BJ (cell line): Measurements from ENCODE around the gene PSMB10. TPM values are rescaled to one million over a fixed set of nuclear protein-coding genes. Genes with fewer than 3 reads are reported as not detected.

ENCODE experiments used
- CTCF ChIA-PET: fragments of 350-600 bp; formaldehyde crosslinking; extraction: SDS; loops from one replicate; lab custom pipeline; 2021; ENCODE audit warnings: antibody characterized with exemption, inconsistent platforms; lab: Yijun Ruan, JAX
- POLR2A ChIA-PET: fragments of 300-600 bp; sonication (Branson Sonifier 250); formaldehyde crosslinking; extraction: SDS; loops from one replicate; lab custom pipeline; 2021; ENCODE audit warnings: antibody characterized with exemption; lab: Charles Lee
- DNase-seq: peaks from one replicate; pipeline ENCODE4 v3.0.0-alpha.2; 2011; ENCODE audit warnings: low read depth
- H3K27me3 ChIP-seq: 2 replicates; pipeline ENCODE4 v1.6.0; 2011; ENCODE audit warnings: low read length; ENCODE audit not compliant: control insufficient read depth, insufficient read depth
- H3K36me3 ChIP-seq: 2 replicates; pipeline ENCODE4 v1.5.1; 2011; ENCODE audit warnings: low read length; ENCODE audit not compliant: control insufficient read depth, insufficient read depth
- H3K4me3 ChIP-seq: 2 replicates; pipeline ENCODE4 v1.5.1; 2011; ENCODE audit warnings: low read depth, mild to moderate bottlenecking, control low read depth, low read length
- polyA plus RNA-seq: library from polyadenylated mRNA; depleted of rRNA; stranded (reverse); fragments of >200 nt; gene quantifications from 2 replicates; pipeline ENCODE4 v1.2.3, GENCODE V29; 2011
- TF ChIP-seq, protein P1 (sequence below): IDR thresholded peaks from 2 replicates; pipeline ENCODE4 v1.5.1; 2011; ENCODE audit warnings: low read depth, mild to moderate bottlenecking, control low read depth, inconsistent platforms, low read length, moderate library complexity; ENCODE audit not compliant: insufficient read depth

Gene PSMB10
- polyA plus RNA-seq, 1 experiment = 29.1 TPM

- TF ChIP-seq, protein P1, sequence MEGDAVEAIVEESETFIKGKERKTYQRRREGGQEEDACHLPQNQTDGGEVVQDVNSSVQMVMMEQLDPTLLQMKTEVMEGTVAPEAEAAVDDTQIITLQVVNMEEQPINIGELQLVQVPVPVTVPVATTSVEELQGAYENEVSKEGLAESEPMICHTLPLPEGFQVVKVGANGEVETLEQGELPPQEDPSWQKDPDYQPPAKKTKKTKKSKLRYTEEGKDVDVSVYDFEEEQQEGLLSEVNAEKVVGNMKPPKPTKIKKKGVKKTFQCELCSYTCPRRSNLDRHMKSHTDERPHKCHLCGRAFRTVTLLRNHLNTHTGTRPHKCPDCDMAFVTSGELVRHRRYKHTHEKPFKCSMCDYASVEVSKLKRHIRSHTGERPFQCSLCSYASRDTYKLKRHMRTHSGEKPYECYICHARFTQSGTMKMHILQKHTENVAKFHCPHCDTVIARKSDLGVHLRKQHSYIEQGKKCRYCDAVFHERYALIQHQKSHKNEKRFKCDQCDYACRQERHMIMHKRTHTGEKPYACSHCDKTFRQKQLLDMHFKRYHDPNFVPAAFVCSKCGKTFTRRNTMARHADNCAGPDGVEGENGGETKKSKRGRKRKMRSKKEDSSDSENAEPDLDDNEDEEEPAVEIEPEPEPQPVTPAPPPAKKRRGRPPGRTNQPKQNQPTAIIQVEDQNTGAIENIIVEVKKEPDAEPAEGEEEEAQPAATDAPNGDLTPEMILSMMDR = no peak
- DNase-seq = no peak
- CTCF ChIA-PET = interaction anchor here (0.7 to 2.2 kb wide), 6 partner anchors 10 to 394 kb away, joined by 3 to 7 read pairs (median 3); partner anchors contain the start of genes NRN1L and PSMB10
- no peaks in the 10 kb centered on the region for H3K27me3 ChIP-seq
- peak overlapping the region; percentile 95 for H3K4me3 ChIP-seq
- POLR2A ChIA-PET = no interaction called here
- no peaks in the 10 kb centered on the region for H3K36me3 ChIP-seq
These were observed 42.8 kb downstream of the PSMB10 start for GRCh38 chr16:67893743-67894399.

DNA sequence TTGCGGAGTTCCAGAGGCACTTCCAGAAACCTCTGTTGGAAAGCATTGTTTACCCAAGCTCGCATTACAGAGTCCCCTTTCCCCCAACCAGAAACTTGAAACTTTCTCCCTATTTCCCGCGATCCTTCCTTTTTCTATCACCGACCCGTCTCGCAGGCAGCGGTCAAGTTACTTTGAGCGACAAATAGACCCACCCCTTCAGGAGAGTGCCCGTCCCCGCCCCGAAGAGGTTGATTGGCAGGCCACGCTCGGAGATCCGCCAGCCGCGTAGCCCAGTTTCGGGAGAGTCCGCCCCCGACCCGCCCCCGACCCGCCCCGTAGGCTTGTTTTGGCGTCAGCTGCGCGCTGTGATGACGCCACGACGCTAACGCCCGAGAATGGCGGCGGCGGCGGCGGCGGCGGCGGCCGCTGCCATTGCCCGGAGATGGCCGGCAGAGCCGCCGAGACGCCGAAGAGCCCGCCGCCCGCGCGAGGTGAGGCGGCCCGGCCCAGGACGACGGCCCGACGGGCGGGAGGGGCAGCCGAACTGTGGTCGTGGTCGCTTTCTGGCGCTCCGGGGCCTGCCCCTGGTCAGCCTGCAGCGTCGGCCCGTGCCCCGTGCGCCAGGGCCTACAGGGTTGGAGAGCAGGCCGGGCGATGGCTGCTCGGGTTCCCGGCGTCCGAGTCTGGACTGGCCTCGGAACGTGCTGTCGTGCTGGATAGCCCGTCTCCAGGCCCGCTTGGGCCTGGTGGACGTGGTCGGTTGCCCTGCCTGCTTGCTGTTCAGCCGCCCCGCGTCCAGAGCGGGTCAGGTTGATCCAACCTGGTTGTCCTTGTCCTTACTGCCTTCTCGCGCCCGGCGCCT lies 43.5 kb downstream of the PSMB10 start, which contains the start of gene PSKH1:
Gene PSKH1 (plus strand): TSS at position 356 of the 844 bp plus-strand sequence. CDS start 15,496 bp downstream, outside the sequence.
- H3K4me3 ChIP-seq = peak within 1 kb of the TSS; percentile 95
- ChIA-PET POLR2A (interaction anchor here (0.6 kb wide), 2 partner anchors 20 to 45 kb away, joined by 4 to 5 read pairs; partner anchors contain the start of gene EDC4), CTCF (interaction anchor here (0.7 to 2.2 kb wide), 7 partner anchors 9 to 77 kb away, joined by 3 to 13 read pairs (median 4); partner anchors contain the start of genes NRN1L and PSMB10)
- DNase-seq = peak; percentile 60
- H3K27me3 ChIP-seq = no peaks in the 10 kb centered on the region
- TF ChIP-seq, protein P1 = no peak
- H3K36me3 ChIP-seq = no peaks in the 10 kb centered on the region

DNA sequence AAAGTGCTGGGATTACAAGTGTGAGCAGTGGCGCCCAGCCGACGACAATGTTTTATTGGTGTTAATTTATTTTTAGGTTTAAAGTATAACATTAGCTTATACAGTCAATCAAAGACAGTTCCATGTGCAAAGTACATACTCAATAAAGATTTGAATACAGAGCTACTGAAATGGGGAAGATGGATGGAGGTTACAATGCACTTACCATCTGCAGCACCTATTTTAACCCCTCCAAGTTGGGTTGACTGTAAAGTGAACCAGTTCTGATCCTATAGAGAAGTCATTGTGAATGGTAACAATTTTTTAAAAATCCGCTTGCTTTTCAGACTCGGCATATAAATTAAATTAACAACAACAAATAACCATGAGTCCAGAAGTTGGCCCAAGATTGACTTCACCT lies 44.3 kb downstream of the PSMB10 start:
- H3K27me3 ChIP-seq = no peaks in the 10 kb centered on the region
- no peak for DNase-seq
- H3K36me3 ChIP-seq = no peaks in the 10 kb centered on the region
- CTCF ChIA-PET = interaction anchor here (0.7 to 2.2 kb wide), 4 partner anchors 8 to 76 kb away, joined by 3 to 13 read pairs (median 6); partner anchors contain the start of gene NRN1L
- POLR2A ChIA-PET = no interaction called here
- TF ChIP-seq, protein P1 = no peak
- H3K4me3 ChIP-seq = peak overlapping the region; percentile 40

DNA sequence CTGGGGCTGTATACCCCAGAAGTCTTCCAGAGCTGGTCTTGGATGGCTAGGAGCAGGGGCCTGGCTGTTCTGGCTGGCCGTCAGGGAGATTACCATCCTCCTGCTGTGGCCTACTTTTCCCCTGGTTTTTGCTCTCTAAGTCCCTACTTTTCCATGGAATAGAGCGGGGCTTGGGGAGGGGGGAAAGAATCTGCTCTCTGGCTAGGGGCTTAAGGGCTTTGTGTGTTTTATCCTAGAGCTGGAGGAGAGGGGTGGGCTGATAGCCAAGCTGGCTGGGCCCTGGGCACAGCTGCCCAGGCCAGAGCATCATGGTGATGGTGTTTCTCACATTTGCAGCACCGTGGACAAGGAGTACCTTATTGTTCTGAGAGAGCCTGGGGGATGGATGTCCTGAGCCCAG lies 48.3 kb downstream of the PSMB10 start:
- POLR2A ChIA-PET = no interaction called here
- no peak for DNase-seq
- H3K36me3 ChIP-seq = peaks cover 11% of the 10 kb centered on the region
- TF ChIP-seq, protein P1 = no peak
- H3K27me3 ChIP-seq = no peaks in the 10 kb centered on the region
- no peak overlapping the region for H3K4me3 ChIP-seq
- CTCF ChIA-PET = interaction anchor here (0.9 to 8.4 kb wide), 3 partner anchors 12 to 44 kb away, joined by 3 to 155 read pairs (median 4); partner anchors contain the start of genes CTRL and PSMB10

GRCh38 chr16:67886387-67886786 lies 50.3 kb downstream of the PSMB10 start:
- no peak overlapping the region for H3K4me3 ChIP-seq
- peaks cover 28% of the 10 kb centered on the region for H3K36me3 ChIP-seq
- TF ChIP-seq, protein P1 = no peak
- no peaks in the 10 kb centered on the region for H3K27me3 ChIP-seq
- no peak for DNase-seq
- POLR2A ChIA-PET = no interaction called here
- CTCF ChIA-PET = interaction anchor here (1.3 to 8.4 kb wide), 3 partner anchors 46 to 366 kb away, joined by 3 to 155 read pairs (median 5); partner anchors contain the start of genes CTRL and PSMB10
